GM11168 (cell line): ENCODE measurements around the gene RASSF6.
"Not testable (repeated sequence)": the region's sequence is repeated elsewhere in the genome, so short reads cannot be mapped to it uniquely, and the experiment has no call there.

Experiments used
- in situ Hi-C: fragments of 300-500 bp; cut with MboI; formaldehyde crosslinking; loops from one replicate; pipeline ENCODE4 v1.12.0; 2022; ENCODE audit warnings: low sequenced_read_pairs; ENCODE audit not compliant: unreplicated experiment

RASSF6 gene

GRCh38 chr4:73613130-73613529, 7.1 kb downstream of the RASSF6 start:
- in situ Hi-C loops, result no loop called here

- in situ Hi-C loops, result no loop called here
These were observed 8.2 kb downstream of the RASSF6 start for GRCh38 chr4:73612032-73612431.

GRCh38 chr4:73609706-73610105, 10.5 kb downstream of the RASSF6 start:
- in situ Hi-C loops, result no loop called here

GRCh38 chr4:73608689-73609594, 11.3 kb downstream of the RASSF6 start:
- in situ Hi-C loops, result no loop called here

- in situ Hi-C loops, result no loop called here
These were observed 12.7 kb downstream of the RASSF6 start for GRCh38 chr4:73607375-73608033.

GRCh38 chr4:73606465-73606974, 13.7 kb downstream of the RASSF6 start:
- in situ Hi-C loops, result no loop called here

GRCh38 chr4:73603854-73604584, 16.2 kb downstream of the RASSF6 start:
- in situ Hi-C loops, result no loop called here

- in situ Hi-C loops, result no loop called here
These were observed 16.9 kb downstream of the RASSF6 start for GRCh38 chr4:73603271-73603710.

GRCh38 chr4:73600954-73601353, 19.3 kb downstream of the RASSF6 start:
- in situ Hi-C loops, result no loop called here

GRCh38 chr4:73599182-73599581, 21.1 kb downstream of the RASSF6 start:
- in situ Hi-C loops, result no loop called here

- in situ Hi-C loops, result no loop called here
These were observed 22.6 kb downstream of the RASSF6 start for GRCh38 chr4:73597594-73597993.

GRCh38 chr4:73597183-73597582, 23.1 kb downstream of the RASSF6 start:
- in situ Hi-C loops, result not testable (repeated sequence)

GRCh38 chr4:73596001-73596400, 24.2 kb downstream of the RASSF6 start:
- in situ Hi-C loops, result no loop called here

- in situ Hi-C loops, result loop anchor here (5.0 kb wide), 1 partner anchor 64 kb away; no protein-coding TSS in a partner anchor
These were observed 26.5 kb downstream of the RASSF6 start for GRCh38 chr4:73593631-73594241.

- in situ Hi-C loops, result loop anchor here (5.0 kb wide), 1 partner anchor 67 kb away; no protein-coding TSS in a partner anchor
These were observed 30.1 kb downstream of the RASSF6 start for GRCh38 chr4:73589887-73590801.

- in situ Hi-C loops, result no loop called here
These were observed 30.9 kb downstream of the RASSF6 start for GRCh38 chr4:73589261-73589847.

GRCh38 chr4:73588613-73589012, 31.6 kb downstream of the RASSF6 start:
- in situ Hi-C loops, result no loop called here

GRCh38 chr4:73586666-73587065, 33.6 kb downstream of the RASSF6 start:
- in situ Hi-C loops, result no loop called here

GRCh38 chr4:73586040-73586439, 34.2 kb downstream of the RASSF6 start:
- in situ Hi-C loops, result no loop called here
